M059J (cell line): Measurements from ENCODE around the gene OBI1. TPM values are rescaled to one million over a fixed set of nuclear protein-coding genes. Genes with fewer than 3 reads are reported as not detected.
A peak's percentile ranks its signal among the peaks of the same experiment; 100 is the strongest.

Experiments
- DNase-seq: peaks from one replicate; pipeline ENCODE4 v3.0.0-alpha.2; 2012; ENCODE audit warnings: low read depth
- total RNA-seq: library from RNA; depleted of rRNA; stranded (reverse); fragments of >200 nt; shearing (Covaris generic); gene quantifications from 2 replicates; pipeline ENCODE4 v1.2.3, GENCODE V29; 2014

The OBI1 gene
- total RNA-seq, 1 experiment from 2014 or later, result 20.6 TPM

- peak; percentile 83 for DNase-seq
These were observed 55.6 kb downstream of the OBI1 start, which contains the start of gene POU4F1 for GRCh38 chr13:78603240-78603957. Gene POU4F1 (minus strand): TSS chr13:78603552. CDS start chr13:78603326, 226 bp downstream.

DNA sequence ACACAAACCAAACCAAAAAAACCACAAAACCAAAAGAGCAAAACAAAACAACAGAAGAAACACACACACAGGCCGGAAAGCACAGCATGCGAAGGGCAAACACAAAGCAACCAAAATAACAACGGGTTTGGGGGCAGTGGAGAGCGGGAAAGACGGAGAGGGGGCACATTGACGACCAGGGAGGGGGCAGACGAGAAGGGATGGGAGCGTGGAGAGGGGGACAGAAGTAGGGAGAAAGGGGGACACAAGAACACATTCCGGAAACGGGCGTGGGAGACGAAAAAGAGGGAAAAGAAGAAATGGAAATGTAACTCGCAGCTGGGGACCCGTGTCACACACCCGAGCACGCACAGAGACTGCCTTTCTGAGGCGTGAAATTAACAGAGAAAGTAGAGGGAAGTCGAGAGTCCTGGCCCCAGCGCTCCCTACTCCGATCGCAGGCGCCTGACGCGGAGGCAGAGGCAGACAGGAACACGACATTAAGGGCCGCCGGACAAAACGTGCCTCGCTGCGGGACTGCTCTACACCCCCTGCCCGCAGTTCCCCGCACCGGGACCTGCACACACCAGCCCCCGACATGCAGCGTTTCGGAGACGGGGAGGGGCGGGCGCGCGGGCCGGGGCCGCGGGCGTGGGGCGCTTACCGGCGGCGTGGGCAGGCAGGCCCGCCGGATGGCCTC, 56.3 kb downstream of the OBI1 start:
- DNase-seq, result peak; percentile 18

DNA sequence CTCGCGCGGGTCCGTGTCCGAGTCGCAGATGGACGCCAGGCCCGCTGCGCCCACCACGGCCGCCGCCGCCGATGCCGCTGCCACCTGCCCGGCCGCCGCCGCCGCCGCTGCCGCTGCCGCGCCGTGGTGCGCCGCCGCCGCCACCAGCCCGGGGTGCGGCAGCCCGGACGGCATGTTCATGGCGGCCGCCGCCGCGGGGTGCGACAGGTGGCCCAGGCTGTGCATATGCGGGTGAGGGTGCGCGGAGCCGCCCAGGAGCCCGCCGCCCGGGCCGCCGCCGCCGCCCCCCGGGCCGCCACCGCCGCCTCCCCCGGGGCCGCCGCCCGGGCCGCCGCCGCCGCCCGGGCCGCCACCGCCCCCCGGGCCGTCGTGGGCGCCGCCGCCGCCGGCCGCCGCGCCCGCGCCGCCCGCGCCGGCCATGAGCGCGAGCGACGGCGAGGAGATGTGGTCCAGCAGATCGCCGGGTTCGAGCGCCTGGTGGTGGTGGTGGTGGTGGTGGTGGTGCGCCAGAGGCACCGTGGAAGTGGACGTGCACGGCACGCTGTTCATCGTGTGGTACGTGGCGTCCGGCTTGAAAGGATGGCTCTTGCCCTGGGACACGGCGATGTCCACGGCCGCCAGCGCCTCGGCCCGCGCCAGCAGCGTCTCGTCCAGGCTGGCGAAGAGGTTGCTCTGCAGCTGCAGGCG, 56.9 kb downstream of the OBI1 start:
- DNase-seq, result no peak

- DNase-seq, result no peak
These were observed 57.7 kb downstream of the OBI1 start for GRCh38 chr13:78601124-78601873.

GRCh38 chr13:78600280-78600883, 58.6 kb downstream of the OBI1 start:
- no peak for DNase-seq

DNA sequence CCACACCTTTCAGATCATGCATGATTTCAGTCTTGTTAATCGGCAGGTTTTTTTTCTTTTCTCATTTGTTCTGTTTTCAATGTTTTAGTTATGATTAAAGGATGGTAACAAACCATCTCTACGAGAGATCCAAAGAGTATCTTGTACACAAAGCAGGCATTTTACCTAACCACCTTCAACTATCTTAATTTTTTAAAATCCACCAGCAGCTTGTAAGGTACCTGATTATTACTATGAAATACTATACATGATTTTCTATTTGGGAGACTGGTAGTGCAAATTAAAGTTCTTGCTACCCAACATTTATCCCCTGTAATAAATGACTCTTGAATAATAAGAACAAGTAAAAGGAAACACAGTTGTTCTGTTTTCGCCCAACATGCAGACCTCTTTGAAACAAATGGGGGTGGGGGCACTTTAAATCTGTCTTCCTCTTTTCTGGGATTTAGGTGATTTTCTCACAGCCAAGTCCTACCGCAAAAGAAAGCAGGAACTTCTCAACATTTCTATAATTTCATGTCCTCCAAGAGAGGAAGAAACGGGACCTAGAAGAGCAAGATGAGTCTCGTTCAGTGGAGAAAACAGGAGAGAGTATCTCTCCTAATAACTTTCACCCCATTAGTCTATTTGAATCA, 59.2 kb downstream of the OBI1 start:
- DNase-seq, result no peak

GRCh38 chr13:78598966-78599644, 59.9 kb downstream of the OBI1 start:
- DNase-seq, result no peak

DNA sequence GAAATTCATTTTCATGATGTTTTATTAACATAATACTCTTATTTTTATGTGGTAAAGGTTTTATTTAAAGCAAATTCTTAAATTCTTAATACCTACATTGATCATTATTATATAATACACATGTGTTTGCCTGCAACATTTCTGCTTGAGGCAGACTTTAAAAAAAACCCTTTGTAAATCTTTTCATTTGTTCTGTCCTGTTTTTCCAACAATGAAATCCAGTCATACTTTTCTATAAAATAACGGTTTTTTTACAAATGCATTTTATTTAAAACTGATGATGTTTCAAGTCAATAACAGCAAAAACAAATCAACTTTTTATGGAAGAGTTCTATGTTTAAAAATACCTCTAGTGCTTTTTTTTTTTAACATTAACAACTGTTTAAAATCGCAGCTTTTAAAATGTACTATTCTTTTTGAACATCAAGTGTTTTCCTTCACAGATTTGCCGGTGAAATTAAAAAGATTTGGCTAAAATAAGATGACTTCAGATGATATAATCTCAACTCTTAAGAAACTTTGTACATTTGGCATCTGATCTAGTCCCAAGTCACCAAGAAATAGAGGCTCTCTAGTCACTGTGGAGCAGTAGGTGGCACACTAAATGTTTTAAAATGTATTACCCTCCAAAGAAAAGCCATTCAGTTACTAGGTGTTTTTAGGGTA, 60.7 kb downstream of the OBI1 start:
- no peak for DNase-seq

- no peak for DNase-seq
These were observed 61.4 kb downstream of the OBI1 start for GRCh38 chr13:78597602-78597932.

GRCh38 chr13:78596736-78597601, 62.0 kb downstream of the OBI1 start:
- DNase-seq, result no peak

- DNase-seq, result peak; percentile 40
These were observed 62.6 kb downstream of the OBI1 start for GRCh38 chr13:78596399-78596735.

DNA sequence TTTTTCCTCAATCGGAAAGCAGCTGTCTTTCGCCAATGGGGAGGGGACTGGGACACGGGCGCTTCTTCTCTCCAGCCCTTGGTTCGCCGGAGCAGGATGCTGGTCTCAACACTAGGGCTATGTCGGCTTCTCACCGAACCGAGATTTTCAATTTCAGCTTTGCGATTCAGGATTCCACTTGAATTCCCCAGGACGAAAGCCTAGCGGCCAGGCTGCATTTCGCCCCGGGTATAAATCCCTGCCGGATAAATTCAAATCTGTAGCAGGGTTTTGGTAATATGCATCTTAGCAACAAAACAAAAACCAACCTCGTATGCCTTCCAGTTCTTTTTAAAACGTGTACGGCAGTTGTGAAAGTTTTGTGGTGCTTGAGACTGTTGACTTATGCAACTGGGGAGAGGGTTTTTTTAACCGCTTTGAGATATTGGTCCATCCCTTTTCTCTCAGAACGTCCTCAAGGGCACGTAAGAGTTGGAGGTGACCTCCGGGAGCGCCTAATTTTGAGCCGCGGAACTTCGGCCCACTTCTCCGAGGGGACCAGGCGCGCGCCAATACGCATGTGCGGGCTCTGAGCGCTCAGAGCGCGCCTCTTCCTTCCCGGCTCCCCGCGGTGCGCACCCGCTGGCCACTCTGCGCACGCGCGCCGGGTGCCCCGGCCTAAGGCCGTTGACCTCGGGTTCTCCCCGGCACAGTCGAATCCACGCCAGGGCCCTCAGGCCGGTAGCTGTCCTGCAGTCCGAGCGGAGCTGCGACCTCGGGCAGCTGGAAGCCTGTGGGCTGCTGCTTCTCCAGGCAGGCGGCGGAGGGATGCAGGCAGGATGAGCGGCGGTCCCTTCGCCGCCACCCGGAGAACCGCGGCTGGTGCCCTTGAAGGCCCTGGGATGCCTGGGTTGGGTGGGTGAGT, 63.2 kb downstream of the OBI1 start:
- DNase-seq, result peak; percentile 62

DNA sequence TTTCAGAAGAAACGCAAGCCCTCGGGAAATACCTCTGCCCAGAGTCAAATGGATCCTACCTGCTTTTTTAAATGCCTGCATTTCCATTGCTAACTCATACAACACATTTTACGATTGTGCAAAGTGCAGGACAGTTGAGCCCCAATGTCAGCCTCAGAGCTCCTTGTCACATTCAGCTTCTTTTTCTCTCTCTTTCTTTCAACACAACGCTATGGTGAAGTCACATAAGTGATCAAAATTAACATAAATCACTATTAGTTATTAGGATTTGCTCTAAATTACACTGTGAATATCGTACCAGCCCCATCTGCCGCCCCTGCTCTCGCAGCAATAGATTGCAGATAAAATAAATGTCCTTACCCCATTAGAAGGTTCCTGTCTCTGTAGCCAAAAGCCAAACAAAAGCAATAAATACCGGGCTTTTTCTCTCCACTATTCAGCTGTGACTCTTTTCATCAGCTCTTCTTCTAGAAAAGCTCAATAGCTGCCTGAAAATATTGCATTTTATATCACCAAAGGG, 64.4 kb downstream of the OBI1 start:
- DNase-seq, result no peak

DNA sequence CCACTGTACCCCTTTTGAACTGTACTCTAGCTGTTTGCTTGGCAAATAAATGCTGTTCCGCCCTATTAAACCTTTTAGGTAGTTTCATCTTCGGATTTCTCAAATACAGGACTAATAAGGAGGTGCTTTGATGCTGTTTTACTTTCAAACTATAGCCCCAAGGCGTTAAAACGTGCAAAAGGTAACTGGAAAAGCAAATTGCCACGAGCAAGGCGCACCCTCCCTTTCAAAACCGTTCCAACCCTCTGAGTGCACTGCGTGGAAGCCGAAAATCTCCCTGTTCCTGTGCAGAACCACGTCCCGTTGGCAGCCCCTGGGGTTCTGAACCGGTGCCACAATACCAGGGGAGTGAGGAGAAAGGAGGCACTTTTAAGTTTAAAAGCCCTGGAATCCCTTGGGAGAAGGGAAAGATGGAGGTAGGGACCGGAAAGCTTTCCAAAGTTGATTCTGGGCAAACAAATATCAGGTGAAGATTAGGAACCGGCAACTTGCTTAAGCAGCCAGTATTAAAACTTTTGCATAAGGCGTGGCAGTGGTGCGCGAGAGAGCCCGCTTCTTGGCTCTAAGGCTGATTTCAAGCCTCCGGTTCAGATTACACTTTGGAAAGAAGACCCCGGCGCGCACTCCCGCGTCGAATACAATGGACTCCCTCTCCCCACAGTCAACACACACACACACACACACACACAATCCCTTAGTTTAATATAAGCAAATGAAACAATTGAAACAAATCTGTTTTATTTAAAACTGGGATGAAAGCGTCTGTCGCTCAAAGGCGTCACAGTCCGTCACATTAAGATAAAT, 65.1 kb downstream of the OBI1 start:
- DNase-seq, result no peak

- DNase-seq, result no peak
These were observed 65.8 kb downstream of the OBI1 start for GRCh38 chr13:78593129-78593528.

- no peak for DNase-seq
These were observed 66.4 kb downstream of the OBI1 start for GRCh38 chr13:78592584-78592983.

GRCh38 chr13:78589206-78589605, 69.7 kb downstream of the OBI1 start:
- DNase-seq, result peak; percentile 18
